Stimulated activated effector memory CD8-positive, alpha-beta T cell treated with anti-CD3 and anti-CD28 coated beads, Interleukin-12 subunit alpha, Interleukin-12 subunit beta, amount 100 ng/mL, for 72 hours (primary cell): ENCODE results near the gene PBX2.
"Not testable (repeated sequence)": the region's sequence is repeated elsewhere in the genome, so short reads cannot be mapped to it uniquely, and the experiment has no call there.

Source experiments
- ATAC-seq: fragments of 150-1000 bp; cut with Tn5 transposase; 2 replicates; pipeline ENCODE4 v1.10.0; 2021
- DNase-seq, 2 donors: peaks; one replicate each; pipeline ENCODE4 v3.0.0; 2021 to 2022; ENCODE audit warnings: low spot score in 2 of 2
- H3K27ac Mint-ChIP-seq: one replicate; pipeline ENCODE4 v1.8.0; 2022; ENCODE audit warnings: mild to moderate bottlenecking, mixed read lengths
- H3K36me3 Mint-ChIP-seq: one replicate; pipeline ENCODE4 v1.8.0; 2022; ENCODE audit warnings: mild to moderate bottlenecking, mixed read lengths
- H3K4me1 Mint-ChIP-seq: one replicate; pipeline ENCODE4 v1.8.0; 2022; ENCODE audit warnings: mixed read lengths
- H3K4me3 Mint-ChIP-seq: one replicate; pipeline ENCODE4 v1.8.0; 2022; ENCODE audit warnings: mild to moderate bottlenecking, mixed read lengths
- H3K9me3 Mint-ChIP-seq: one replicate; pipeline ENCODE4 v1.8.0; 2022; ENCODE audit warnings: mixed read lengths

Gene PBX2

DNA sequence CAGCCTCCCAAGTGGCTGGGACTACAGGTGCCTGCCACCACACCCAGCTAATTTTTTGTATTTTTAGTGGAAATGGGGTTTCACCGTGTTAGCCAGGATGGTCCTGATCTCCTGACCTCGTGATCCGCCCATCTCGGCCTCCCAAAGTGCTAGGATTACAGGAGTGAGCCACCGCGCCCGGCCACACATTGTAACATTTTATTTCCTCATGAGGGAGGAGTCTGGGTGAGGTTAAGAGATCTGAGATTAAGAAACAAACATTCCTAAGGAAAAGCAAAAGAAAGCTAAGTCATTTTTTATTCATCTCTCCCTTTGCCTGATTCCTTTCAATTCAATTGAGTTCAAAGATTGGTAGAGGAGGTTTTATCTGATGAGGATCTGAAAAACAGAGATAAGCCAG lies 45.8 kb downstream of the PBX2 start:
- peaks cover 11% of the 10 kb centered on the region for H3K36me3 Mint-ChIP-seq
- not testable (repeated sequence) for H3K9me3 Mint-ChIP-seq, ATAC-seq, DNase-seq, H3K27ac Mint-ChIP-seq, H3K4me3 Mint-ChIP-seq
- peaks cover 26% of the 10 kb centered on the region for H3K4me1 Mint-ChIP-seq

DNA sequence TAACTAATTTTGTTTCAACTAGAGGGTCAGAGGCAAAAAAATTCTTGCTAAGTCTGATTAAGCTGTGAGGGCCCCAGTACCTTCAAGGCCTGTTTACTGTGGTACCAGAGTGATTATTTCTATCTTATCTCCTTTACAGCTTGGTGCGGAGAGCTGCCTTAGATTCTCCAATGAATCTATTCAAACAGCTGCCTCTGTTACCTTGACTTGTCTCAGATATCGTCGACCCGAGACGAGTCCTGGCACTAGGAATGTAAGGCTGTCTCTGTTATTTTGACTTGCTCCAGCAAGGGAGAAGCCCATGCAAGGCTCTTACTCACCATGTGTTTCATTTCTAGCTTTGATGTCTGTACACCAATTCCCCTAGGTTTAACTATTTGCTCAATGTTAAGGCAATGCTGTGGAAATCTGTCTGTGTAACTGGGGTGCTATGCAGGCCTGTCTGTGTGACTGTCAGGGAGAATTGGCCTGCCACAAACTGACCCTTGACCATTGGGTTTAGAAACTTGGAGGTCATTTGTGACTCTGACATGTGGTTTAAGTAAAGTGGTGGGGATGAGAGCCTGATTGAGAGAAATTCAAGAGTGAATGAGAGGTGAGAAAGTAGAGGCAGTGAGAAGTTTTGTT lies 49.5 kb downstream of the PBX2 start:
- no peak overlapping the region for H3K27ac Mint-ChIP-seq
- ATAC-seq (no peak), DNase-seq (no peak)
- no peaks in the 10 kb centered on the region for H3K4me1 Mint-ChIP-seq
- no peaks in the 10 kb centered on the region for H3K36me3 Mint-ChIP-seq
- H3K4me3 Mint-ChIP-seq: no peak overlapping the region
- no peaks in the 10 kb centered on the region for H3K9me3 Mint-ChIP-seq

DNA sequence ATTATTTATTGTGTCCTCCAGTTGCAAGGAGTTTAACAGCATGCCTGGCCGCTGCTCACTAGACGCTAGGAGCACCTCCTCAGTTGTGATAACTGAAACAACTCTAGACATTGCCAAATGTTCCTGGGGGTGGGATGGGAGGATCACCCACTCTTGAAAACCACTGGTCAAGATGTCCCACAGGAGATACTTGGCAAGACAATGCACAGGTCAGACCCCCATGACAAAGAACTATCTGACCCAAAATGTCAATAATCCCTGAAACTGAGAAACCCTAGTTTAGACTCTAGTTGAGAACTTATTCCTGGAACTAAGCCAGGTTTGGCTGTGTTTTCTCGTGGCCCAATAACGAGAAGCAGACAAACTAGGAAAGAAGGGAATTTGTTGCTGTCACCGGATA lies 50.4 kb downstream of the PBX2 start:
- Mint-ChIP-seq H3K36me3 (no peaks in the 10 kb centered on the region), H3K4me1 (no peaks in the 10 kb centered on the region), H3K27ac (no peak overlapping the region), H3K4me3 (no peak overlapping the region), H3K9me3 (no peaks in the 10 kb centered on the region)
- DNase-seq (no peak), ATAC-seq (no peak)

DNA sequence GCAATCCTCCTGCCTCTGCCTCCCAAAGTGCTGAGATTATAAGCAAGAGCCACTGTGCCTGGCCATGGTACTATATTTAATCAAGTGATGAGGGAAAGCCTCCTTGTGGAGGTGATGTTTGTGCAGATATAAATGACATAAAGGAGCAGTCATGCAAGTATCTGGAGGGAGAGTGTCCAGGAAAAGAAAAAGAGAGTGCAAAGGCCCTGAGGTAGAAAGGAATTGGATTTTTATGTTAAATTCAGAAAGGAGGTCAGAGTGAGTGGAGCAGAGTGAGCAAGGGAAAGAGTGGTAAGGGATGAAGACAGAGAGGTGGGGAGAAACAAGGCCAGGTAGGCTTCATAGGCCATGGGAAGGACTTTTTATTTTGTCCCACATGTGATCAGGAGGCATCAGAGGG lies 52.5 kb downstream of the PBX2 start:
- H3K4me1 Mint-ChIP-seq: no peaks in the 10 kb centered on the region
- ATAC-seq (no peak), DNase-seq (no peak)
- H3K4me3 Mint-ChIP-seq: no peak overlapping the region
- H3K9me3 Mint-ChIP-seq: no peaks in the 10 kb centered on the region
- H3K36me3 Mint-ChIP-seq: no peaks in the 10 kb centered on the region
- no peak overlapping the region for H3K27ac Mint-ChIP-seq
